Astrocyte of the cerebellum (primary cell): ENCODE results near the gene KRTAP10-10.

ENCODE experiments used
- DNase-seq: peaks from one replicate; pipeline ENCODE4 v3.0.0-alpha.2; 2011; ENCODE audit warnings: low read depth
- H3K4me3 ChIP-seq: 2 replicates; pipeline ENCODE4 v1.5.1; 2011; ENCODE audit warnings: mild to moderate bottlenecking, low read depth, low read length, moderate library complexity
- in situ Hi-C: cut with HindIII; loops from 2 replicates; pipeline ENCODE4 v1.10.0; 2017; ENCODE audit warnings: low sequenced_read_pairs
- TF ChIP-seq, protein P1 (sequence below): IDR thresholded peaks from 2 replicates; pipeline ENCODE4 v1.5.1; 2012; ENCODE audit warnings: low read length, low read depth, moderate library complexity, mild to moderate bottlenecking; ENCODE audit errors: missing control alignments

Gene KRTAP10-10

DNA sequence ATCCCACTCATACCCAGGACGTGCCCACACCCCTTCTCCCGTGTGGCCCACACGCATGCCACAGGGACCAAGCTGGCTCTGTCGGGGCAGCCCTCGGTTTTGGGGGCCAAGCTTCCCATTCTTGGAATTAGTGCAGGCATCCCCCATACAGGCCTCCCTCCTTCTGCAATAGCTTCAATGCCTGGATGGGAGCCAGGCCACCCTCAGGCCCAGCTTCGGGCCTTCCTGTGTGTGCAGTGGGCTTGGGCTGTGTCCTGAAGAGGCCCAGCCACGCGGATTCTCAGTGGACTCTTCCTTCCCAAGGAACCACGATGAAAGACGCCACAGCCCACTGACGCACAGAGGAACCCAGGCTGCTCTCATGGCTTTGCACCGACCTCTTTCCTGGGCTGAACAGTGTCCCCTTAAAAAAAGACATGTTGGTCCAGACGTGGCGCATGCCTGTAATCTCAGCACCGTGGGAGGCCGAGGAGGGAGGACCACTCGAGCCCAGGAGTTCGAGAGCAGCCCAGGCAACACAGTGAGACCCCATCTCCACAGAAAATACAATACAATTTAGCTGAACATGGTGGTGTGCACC, 12.5 kb downstream of the KRTAP10-10 start:
- TF ChIP-seq, protein P1, sequence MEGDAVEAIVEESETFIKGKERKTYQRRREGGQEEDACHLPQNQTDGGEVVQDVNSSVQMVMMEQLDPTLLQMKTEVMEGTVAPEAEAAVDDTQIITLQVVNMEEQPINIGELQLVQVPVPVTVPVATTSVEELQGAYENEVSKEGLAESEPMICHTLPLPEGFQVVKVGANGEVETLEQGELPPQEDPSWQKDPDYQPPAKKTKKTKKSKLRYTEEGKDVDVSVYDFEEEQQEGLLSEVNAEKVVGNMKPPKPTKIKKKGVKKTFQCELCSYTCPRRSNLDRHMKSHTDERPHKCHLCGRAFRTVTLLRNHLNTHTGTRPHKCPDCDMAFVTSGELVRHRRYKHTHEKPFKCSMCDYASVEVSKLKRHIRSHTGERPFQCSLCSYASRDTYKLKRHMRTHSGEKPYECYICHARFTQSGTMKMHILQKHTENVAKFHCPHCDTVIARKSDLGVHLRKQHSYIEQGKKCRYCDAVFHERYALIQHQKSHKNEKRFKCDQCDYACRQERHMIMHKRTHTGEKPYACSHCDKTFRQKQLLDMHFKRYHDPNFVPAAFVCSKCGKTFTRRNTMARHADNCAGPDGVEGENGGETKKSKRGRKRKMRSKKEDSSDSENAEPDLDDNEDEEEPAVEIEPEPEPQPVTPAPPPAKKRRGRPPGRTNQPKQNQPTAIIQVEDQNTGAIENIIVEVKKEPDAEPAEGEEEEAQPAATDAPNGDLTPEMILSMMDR, result no peak
- H3K4me3 ChIP-seq, result no peak overlapping the region
- in situ Hi-C loops, result loop anchor here (5.0 kb wide), 1 partner anchor 43 kb away; no protein-coding TSS in a partner anchor
- no peak for DNase-seq

DNA sequence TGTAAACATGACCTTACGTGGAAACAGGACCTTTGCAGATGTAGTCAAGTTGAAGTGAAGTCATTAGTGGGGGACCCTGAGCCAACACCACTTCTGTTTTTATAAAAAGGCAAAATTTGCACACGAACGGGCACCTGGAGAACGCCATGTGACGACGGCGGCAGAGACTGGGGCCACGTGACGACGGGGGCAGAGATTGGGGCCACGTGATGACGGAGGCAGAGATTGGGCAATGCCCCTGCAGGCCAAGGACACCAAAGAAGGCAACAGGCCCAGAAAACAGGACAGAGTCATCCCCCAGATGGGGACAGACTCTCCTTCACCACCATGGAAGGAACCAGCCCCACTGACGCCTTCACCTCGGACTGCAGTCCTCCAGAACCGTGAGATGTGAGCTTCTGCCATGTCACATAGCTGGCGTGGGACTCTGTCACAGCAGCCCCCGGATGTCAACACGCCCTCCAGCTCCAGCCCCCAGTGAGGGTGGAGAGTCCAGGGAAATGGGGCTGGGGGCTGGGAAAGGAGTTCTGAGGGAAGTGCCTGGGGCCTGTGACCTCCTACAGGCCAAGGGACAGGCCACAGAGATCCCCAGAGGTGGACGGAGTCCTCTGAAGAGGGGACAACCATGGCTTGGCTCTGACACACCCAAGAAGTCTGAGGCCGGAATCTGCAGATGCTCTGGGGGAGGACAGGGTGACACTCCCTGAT, 13.3 kb downstream of the KRTAP10-10 start:
- H3K4me3 ChIP-seq, result no peak overlapping the region
- in situ Hi-C loops, result no loop called here
- DNase-seq, result no peak
- TF ChIP-seq, protein P1, result no peak

DNA sequence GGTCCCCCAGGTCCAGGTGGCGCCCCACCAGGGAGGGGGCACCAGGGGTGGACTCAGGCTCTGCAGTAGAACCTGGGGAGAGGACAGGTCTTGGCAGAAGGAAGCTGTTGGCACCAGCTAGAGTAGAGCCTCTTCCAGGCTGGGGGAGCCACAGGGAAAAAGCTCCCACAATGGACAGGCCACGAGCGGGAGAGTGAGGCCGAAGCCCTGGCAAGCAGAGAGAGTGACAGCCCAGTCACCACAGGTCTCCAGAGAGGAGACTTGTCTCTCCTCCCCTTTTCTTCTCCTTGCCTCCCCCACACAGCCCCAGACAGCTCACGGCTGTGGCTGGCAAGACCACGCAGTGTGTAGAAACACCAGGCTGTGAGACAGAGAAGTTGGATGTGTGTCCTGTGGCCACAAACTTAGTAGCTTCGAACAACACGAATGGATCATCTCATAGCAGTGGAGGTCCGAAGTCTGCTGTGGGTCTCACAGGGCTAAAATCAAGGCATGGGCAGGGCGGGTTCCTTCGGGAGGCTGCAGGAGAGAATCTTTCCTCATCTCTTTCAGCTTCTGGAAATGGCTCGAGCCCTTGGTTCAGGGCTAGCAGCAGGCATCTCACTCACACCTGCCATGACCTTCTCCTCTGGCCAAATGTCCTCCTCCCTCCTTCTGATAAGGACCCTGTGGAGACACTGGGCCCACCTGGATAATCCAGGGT, 14.0 kb downstream of the KRTAP10-10 start:
- H3K4me3 ChIP-seq, result no peak overlapping the region
- in situ Hi-C loops, result no loop called here
- DNase-seq, result no peak
- TF ChIP-seq, protein P1, result no peak

DNA sequence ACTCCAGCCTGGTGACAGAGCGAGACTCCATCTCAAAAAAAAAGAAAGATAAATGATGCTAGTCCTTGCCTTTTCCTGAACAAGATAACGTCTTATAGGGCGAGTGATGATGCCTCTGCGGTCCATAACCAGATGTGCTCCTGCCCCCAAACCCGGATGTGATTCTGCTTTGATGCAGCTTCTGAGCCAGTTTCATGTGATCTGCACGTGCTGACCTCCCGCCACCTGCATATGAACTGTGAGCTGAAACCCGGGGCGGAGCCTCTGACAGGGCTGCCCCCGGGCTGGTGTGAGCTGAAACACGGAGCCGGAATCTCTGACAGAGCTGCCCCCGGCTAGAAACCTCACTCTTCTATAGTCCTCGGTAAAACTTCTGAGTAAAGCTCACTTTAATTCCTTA, 16.0 kb downstream of the KRTAP10-10 start:
- no peak for DNase-seq
- TF ChIP-seq, protein P1, result no peak
- in situ Hi-C loops, result no loop called here
- no peak overlapping the region for H3K4me3 ChIP-seq

DNA sequence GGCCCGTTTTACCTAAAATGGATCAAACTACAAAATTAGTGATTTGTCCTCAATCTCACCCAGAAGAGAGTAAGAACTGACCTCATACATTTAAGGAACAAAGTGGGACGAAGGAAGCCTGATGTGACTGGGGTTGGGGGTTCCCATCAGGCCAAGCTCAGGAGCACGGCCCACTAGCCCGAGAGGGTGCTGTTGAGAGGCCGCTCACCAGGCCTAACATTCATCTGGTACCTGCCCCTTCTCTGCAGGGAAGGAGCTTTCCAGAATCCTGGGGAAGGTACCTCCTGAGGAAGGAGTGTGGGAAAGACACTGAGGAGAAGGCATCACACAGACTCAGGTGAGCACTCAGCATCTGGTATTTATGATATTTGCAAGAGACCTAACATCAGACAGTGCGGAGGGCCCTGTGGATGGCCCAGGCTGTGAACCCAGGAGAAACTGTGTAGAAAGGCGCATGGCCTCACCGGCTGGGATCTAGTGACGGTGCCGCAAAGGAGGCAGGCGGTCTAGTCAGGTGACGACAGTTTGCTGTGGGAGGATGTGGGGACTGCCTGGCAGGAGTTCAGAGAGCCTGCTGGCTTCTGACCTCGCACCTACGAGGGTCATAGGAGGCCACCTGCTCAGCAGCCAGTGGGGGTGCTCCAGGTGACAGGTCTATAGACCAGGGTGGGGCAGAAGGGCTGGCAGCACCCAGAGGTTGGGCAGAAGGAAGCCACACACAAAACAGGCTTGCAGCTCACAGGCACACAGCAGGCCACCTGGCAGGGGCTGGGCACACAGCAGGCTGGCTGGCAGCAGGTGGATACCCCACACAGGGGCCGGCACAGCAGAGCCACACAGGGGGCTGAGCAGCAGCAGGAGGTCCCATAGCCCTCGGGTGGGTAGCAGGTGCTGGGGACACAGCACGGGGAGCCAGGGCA, 16.8 kb downstream of the KRTAP10-10 start:
- no peak overlapping the region for H3K4me3 ChIP-seq
- DNase-seq, result no peak
- TF ChIP-seq, protein P1, result no peak
- in situ Hi-C loops, result no loop called here
